Cerebellar cortex (tissue), 1 donor: Measurements from ENCODE around the gene FAM185A.
A peak's percentile ranks its signal among the peaks of the same experiment; 100 is the strongest.
"Not testable (repeated sequence)": the region's sequence is repeated elsewhere in the genome, so short reads cannot be mapped to it uniquely, and the experiment has no call there.

Source experiments
- DNase-seq: peaks from one replicate; pipeline ENCODE4 v3.0.0-alpha.2; 2015; ENCODE audit warnings: low spot score

Gene FAM185A

GRCh38 chr7:102748605-102749444 lies at the start of gene FAM185A:
Gene FAM185A (plus strand): TSS chr7:102748999. CDS start chr7:102749208, 209 bp downstream.
- DNase-seq: peak; percentile 100

- DNase-seq: not testable (repeated sequence)
These were observed 35.6 kb upstream of the FAM185A start for GRCh38 chr7:102713011-102713690.

- DNase-seq: not testable (repeated sequence)
These were observed 35.1 kb upstream of the FAM185A start for GRCh38 chr7:102713691-102714080.

- not testable (repeated sequence) for DNase-seq
These were observed 33.9 kb upstream of the FAM185A start for GRCh38 chr7:102714774-102715522.

GRCh38 chr7:102715718-102716117 lies 33.1 kb upstream of the FAM185A start:
- not testable (repeated sequence) for DNase-seq

- not testable (repeated sequence) for DNase-seq
These were observed 30.3 kb upstream of the FAM185A start for GRCh38 chr7:102718491-102718890.

GRCh38 chr7:102726170-102726569 lies 22.6 kb upstream of the FAM185A start:
- not testable (repeated sequence) for DNase-seq

GRCh38 chr7:102729670-102730069 lies 19.1 kb upstream of the FAM185A start:
- DNase-seq: not testable (repeated sequence)

- not testable (repeated sequence) for DNase-seq
These were observed 18.4 kb upstream of the FAM185A start for GRCh38 chr7:102730431-102730830.

GRCh38 chr7:102742002-102742771 lies 6.6 kb upstream of the FAM185A start:
- DNase-seq: not testable (repeated sequence)

- not testable (repeated sequence) for DNase-seq
These were observed 4.9 kb upstream of the FAM185A start for GRCh38 chr7:102743861-102744260.

GRCh38 chr7:102745494-102746288 lies 3.1 kb upstream of the FAM185A start:
- DNase-seq: not testable (repeated sequence)

GRCh38 chr7:102749445-102749786 lies 617 bp downstream of the FAM185A start:
- DNase-seq: not testable (repeated sequence)

GRCh38 chr7:102758227-102758626 lies 9.4 kb downstream of the FAM185A start:
- not testable (repeated sequence) for DNase-seq

GRCh38 chr7:102759934-102760333 lies 11.1 kb downstream of the FAM185A start:
- DNase-seq: not testable (repeated sequence)

GRCh38 chr7:102761234-102761633 lies 12.4 kb downstream of the FAM185A start:
- not testable (repeated sequence) for DNase-seq

- not testable (repeated sequence) for DNase-seq
These were observed 14.6 kb downstream of the FAM185A start for GRCh38 chr7:102763295-102763905.

GRCh38 chr7:102769657-102770192 lies 20.9 kb downstream of the FAM185A start:
- DNase-seq: not testable (repeated sequence)

- not testable (repeated sequence) for DNase-seq
These were observed 21.7 kb downstream of the FAM185A start for GRCh38 chr7:102770467-102770866.

- DNase-seq: not testable (repeated sequence)
These were observed 27.4 kb downstream of the FAM185A start for GRCh38 chr7:102776217-102776616.
